Spinal cord (tissue), 10 donors: ENCODE data around the gene CSNK1A1. TPM values are rescaled to one million over a fixed set of nuclear protein-coding genes. Genes with fewer than 3 reads are reported as not detected.

Experiments used
- DNase-seq, 6 donors: peaks; one replicate each; pipeline versions ENCODE4 v3.0.0 to v3.0.0-alpha.2; 2013 to 2015; ENCODE audit warnings: low spot score in 6 of 6, low read depth in 4 of 6
- H3K27ac ChIP-seq: one replicate; pipeline ENCODE4 v1.5.1; 2013; ENCODE audit warnings: low read depth, low read length, control low read depth
- H3K27me3 ChIP-seq: one replicate; pipeline ENCODE4 v1.6.1; 2013; ENCODE audit warnings: low read length; ENCODE audit not compliant: control insufficient read depth, insufficient read depth
- H3K36me3 ChIP-seq: one replicate; pipeline ENCODE4 v1.6.1; 2013; ENCODE audit warnings: low read length; ENCODE audit not compliant: control insufficient read depth, insufficient read depth
- H3K4me1 ChIP-seq: one replicate; pipeline ENCODE4 v1.6.1; 2013; ENCODE audit warnings: low read length; ENCODE audit not compliant: control insufficient read depth, insufficient read depth
- H3K4me3 ChIP-seq: one replicate; pipeline ENCODE4 v1.5.1; 2013; ENCODE audit warnings: low read depth, low read length, control low read depth
- H3K9me3 ChIP-seq: one replicate; pipeline ENCODE4 v1.6.1; 2013; ENCODE audit warnings: low read length; ENCODE audit not compliant: control insufficient read depth, insufficient read depth
- WGBS: methylation state at CpG from one replicate; pipeline ENCODE4 v1.1.5; 2013; ENCODE audit warnings: missing lambda C conversion rate; ENCODE audit not compliant: insufficient coverage; 5-methylcytosine and 5-hydroxymethylcytosine counted together
- polyA plus RNA-seq, 2 donors: library from polyadenylated mRNA; unstranded; fragments of 120-200 nt; gene quantifications; one replicate each; pipeline ENCODE4 v1.2.1, GENCODE V29; 2013; ENCODE audit not compliant: insufficient read length in 2 of 2
- total RNA-seq, 2 donors: library from RNA; depleted of rRNA in 1 of 2; stranded (reverse); fragments of 120-200 nt in 1 of 2; fragments of >200 nt in 1 of 2; gene quantifications; one replicate each; pipeline versions ENCODE4 v1.2.3 to v1.2.4, GENCODE V29; 2013 to 2014
- donor health status: healthy.

The CSNK1A1 gene
- total and polyA plus RNA-seq, 4 donors: 145 to 310 (median 226) TPM

DNA sequence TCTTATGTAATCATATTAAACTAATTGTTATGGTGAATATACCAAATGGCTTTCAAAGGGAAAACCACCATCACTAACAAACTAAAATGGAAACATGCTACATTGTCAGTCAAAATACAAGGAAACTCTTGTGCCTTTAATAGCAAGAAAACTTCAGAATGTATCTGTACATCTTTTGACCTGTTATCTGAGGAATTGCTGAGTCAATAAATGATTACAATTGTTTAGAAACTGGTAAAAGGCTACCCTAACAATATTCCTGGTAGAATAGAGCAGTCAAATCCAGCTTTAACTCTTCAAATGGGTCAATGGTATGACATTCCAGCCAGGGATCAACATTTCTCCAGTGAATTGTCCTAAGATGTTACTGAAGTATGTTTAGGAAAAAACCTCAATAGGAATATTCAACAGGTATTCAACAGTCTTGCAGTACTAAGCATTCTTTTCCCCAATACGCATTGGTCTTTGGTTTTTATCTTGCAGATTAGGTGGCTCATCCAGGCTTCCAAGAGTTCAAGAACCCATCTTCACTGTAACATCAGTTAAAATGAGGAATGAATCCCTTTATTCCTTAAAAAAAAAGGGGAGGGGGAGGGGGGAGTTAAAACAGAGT is 52.4 kb downstream of the CSNK1A1 start:
- no peaks in the 10 kb centered on the region for H3K9me3 ChIP-seq
- no peak overlapping the region for H3K4me3 ChIP-seq
- DNase-seq: no peak
- no CpG with 5 or more reads among the region's 1 CpG for WGBS
- H3K36me3 ChIP-seq: peaks cover 17% of the 10 kb centered on the region
- H3K27ac ChIP-seq: no peak overlapping the region
- H3K4me1 ChIP-seq: no peaks in the 10 kb centered on the region
- H3K27me3 ChIP-seq: no peaks in the 10 kb centered on the region

DNA sequence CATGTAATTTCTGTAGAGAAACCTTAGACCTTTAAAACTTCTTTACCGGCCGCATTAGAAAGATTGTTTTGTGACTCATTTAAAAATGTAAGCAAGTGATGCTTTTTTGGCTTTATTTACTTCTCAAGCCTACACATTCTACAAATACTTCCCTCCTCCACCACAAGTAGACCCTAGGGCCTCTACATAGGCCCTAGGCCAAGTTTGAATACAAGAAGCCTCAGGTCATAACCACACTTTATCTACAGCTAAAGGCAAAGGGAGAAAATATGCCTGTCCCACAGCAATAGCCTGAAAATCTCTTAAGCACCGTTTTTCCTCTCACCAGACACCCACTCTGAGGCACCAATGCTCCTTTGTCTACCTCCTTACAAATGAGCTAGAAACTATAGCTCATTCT is 53.9 kb downstream of the CSNK1A1 start:
- no peak overlapping the region for H3K4me3 ChIP-seq
- no peaks in the 10 kb centered on the region for H3K9me3 ChIP-seq
- H3K36me3 ChIP-seq: peaks cover 11% of the 10 kb centered on the region
- no peak for DNase-seq
- no peaks in the 10 kb centered on the region for H3K27me3 ChIP-seq
- no peak overlapping the region for H3K27ac ChIP-seq
- WGBS: 17% methylated on average over 1 of the region's 3 CpGs
- H3K4me1 ChIP-seq: no peaks in the 10 kb centered on the region

DNA sequence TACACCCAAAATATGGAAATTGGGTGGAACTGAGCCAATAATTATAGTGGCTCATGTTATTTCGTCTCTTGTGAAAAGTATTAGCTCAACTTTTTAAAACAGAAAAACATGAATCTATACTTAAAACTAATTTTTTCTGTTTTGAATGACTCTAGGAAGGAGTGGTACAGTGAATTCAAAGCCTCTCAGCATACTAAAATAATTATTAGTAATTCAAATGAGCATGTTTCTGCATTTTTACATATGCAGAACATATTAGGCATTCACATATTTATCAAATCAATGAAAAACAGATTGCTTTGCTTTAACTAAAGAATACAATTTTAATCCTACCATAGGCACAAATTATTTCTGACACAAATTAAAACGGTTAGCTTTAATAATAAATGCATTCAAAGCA is 54.3 kb downstream of the CSNK1A1 start:
- no peak overlapping the region for H3K27ac ChIP-seq

DNA sequence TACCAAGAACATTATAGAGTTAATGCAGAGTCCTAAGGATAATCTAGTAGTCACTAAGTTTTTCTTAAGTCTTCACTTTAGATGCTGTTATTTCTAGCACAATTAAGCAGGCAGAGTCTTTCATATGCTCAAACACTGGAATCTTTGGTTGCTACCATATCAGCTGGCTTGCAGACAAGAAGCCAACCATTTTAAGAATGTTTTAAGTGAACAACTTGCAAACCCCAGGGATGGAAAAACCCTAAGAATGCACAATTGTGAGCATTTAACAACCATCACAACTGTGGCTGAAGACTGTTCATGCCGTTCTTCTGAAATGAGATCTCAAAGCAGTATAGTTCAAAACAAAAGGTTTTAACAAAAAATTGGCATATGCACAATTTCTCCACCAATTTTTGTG is 55.1 kb downstream of the CSNK1A1 start:
- Histone ChIP-seq H3K27me3 (no peaks in the 10 kb centered on the region), H3K4me3 (no peak overlapping the region), H3K36me3 (peaks cover 9% of the 10 kb centered on the region), H3K4me1 (no peaks in the 10 kb centered on the region), H3K27ac (no peak overlapping the region), H3K9me3 (no peaks in the 10 kb centered on the region)
- 63% methylated on average over 1 of the region's 1 CpG for WGBS
- no peak for DNase-seq

More for the DNA sequence above, 54.3 kb downstream of the CSNK1A1 start:
- Histone ChIP-seq H3K9me3 (no peaks in the 10 kb centered on the region), H3K4me1 (no peaks in the 10 kb centered on the region), H3K4me3 (no peak overlapping the region), H3K36me3 (peaks cover 9% of the 10 kb centered on the region), H3K27me3 (no peaks in the 10 kb centered on the region)
- no CpG with 5 or more reads among the region's 2 CpGs for WGBS
- DNase-seq: no peak

DNA sequence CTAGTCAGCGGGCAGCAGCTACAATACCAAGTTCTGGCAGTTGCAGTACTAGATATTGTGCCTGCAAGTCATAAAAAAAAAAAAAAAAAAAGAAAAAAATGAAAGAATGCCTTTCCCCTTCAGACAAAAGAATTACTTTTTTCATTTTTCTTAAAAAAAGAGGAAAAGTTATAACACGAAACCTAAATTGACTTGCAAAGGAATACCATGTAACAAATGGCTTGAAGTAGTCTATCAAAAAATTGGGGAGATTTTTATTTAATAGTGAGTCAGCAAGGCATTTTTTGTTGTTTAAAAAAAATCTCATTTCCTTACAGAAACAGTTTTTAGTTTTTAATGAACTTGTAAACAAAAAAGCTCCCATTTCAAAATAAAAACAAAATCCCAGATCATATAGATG is 55.6 kb downstream of the CSNK1A1 start:
- Histone ChIP-seq H3K27me3 (no peaks in the 10 kb centered on the region), H3K9me3 (no peaks in the 10 kb centered on the region), H3K4me3 (no peak overlapping the region), H3K27ac (no peak overlapping the region), H3K4me1 (no peaks in the 10 kb centered on the region), H3K36me3 (peaks cover 9% of the 10 kb centered on the region)
- no peak for DNase-seq
- no CpG with 5 or more reads among the region's 2 CpGs for WGBS

DNA sequence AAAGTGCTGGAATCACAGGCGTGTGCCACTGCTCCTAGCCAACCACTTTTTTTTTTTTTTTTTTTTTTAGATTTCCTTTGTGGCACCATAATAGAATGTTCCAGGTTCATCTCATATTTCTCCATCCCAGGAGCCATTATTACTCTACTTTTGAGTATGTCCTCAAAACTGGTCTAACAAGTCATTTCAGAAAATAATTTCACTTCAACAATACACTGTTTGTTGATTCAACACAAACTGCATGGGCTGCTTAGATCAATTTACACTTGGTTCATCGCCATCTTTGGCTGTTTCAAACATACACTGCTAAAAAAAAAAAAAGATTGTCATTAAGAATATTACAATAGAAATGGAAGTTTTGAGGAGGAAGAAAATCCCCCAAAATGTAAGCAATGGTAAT is 57.9 kb downstream of the CSNK1A1 start:
- no peak overlapping the region for H3K4me3 ChIP-seq
- no peaks in the 10 kb centered on the region for H3K27me3 ChIP-seq
- H3K9me3 ChIP-seq: no peaks in the 10 kb centered on the region
- DNase-seq: no peak
- no peak overlapping the region for H3K27ac ChIP-seq
- peaks cover 5% of the 10 kb centered on the region for H3K36me3 ChIP-seq
- 100% methylated on average over 1 of the region's 2 CpGs for WGBS
- H3K4me1 ChIP-seq: no peaks in the 10 kb centered on the region

DNA sequence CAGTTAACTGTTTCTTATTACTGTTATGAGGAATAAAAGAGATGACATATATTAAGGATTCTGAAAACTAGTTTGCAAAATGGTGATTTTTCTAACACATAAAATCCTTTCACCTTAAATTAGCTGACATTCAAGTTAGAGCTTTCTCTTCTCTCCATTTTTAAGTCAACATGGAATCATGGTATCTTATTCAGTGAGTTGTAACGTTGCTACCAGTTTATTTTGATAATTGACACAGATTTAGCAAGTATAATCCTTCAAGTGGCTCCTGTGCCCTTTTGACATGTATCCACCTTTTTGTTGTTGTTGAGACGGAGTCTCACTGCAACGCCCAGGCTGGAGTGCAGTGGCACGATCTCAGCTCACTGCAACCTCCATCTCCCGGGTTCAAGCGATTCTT is 58.5 kb downstream of the CSNK1A1 start:
- Histone ChIP-seq H3K4me3 (no peak overlapping the region), H3K9me3 (no peaks in the 10 kb centered on the region), H3K4me1 (no peaks in the 10 kb centered on the region), H3K27ac (no peak overlapping the region), H3K36me3 (peaks cover 5% of the 10 kb centered on the region), H3K27me3 (no peaks in the 10 kb centered on the region)
- WGBS: 92% methylated on average over 2 of the region's 6 CpGs
- no peak for DNase-seq

DNA sequence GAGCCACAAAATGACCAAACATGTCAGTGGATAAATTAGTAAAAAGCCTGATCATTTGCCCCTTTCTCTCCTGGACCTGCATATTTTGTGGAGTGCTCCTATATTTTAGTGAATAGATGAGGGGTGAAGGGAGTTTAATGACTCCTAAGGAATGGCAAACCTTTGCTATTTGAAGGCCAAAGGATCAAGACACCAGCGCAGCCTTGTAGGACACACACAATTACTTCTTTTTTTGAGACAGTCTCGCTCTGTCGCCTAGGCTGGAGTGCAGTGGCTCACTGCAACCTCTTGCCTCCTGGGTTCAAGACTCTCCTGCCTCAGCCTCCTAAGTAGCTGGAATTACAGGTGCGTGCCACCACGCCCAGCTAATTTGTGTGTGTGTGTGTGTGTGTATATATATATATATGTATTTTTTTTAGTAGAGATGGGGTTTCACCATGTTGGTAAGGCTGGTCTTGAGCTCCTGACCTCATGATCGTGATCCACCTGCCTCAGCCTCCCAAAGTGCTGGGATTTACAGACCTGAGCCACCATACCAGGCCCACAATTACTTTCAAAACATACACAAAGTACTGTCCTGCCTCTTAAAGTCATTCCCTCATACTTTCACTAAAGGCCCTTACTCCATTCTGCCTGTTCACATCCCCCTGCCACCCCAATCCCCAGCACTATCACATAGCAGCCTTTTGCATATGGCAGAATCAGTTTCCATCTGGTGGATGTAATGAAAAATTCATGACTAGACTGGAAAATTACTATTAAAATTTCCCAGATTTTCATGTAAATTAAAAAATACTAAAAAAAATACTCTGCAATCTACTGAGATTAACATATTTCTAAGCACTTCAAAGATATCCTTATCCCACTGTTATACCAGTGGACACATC is 60.4 kb downstream of the CSNK1A1 start:
- Histone ChIP-seq H3K4me1 (peaks cover 2% of the 10 kb centered on the region), H3K9me3 (no peaks in the 10 kb centered on the region), H3K27me3 (no peaks in the 10 kb centered on the region), H3K36me3 (no peaks in the 10 kb centered on the region), H3K27ac (no peak overlapping the region), H3K4me3 (no peak overlapping the region)
- peak in 1 of 6 donors; percentile 74 for DNase-seq
- 87% methylated on average over 4 of the region's 6 CpGs for WGBS

DNA sequence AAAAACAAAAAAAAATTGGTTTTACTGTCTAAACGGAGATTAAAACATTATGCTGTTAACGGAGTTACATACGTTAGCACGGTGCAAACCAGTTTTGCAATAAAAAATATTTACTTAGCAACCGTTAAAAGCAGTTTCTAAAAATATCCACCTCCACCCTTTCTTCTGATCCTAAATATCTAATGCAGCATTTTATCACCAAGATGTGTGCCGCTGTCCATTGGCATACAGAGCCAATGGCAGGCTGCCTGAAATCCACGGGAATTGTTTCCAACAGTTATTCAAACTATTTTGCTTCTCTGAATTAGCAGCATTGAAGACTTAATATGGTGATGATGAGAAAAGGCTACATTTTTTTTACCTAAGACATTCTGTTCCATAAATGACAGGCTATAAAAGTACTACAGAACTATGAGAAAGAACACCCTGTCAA is 61.6 kb downstream of the CSNK1A1 start:
- WGBS: 43% methylated on average over 1 of the region's 7 CpGs
- Histone ChIP-seq H3K27me3 (no peaks in the 10 kb centered on the region), H3K4me3 (no peak overlapping the region), H3K27ac (no peak overlapping the region), H3K36me3 (no peaks in the 10 kb centered on the region), H3K4me1 (peaks cover 2% of the 10 kb centered on the region), H3K9me3 (no peaks in the 10 kb centered on the region)
- peak in 1 of 6 donors; percentile 62 for DNase-seq
